Aorta (tissue), 5 donors: ENCODE results near the gene HOXC10. TPM values are rescaled to one million over a fixed set of nuclear protein-coding genes. Genes with fewer than 3 reads are reported as not detected.

Experiments used
- ATAC-seq: fragments of 200-7000 bp; cut with Tn5 transposase; one replicate; pipeline ENCODE4 v1.9.1; 2022; ENCODE audit warnings: moderate library complexity; ENCODE audit not compliant: low FRiP score
- DNase-seq, 2 donors: peaks; one replicate each; pipeline ENCODE4 v3.0.0-alpha.2; 2020
- H3K27ac ChIP-seq, 2 donors: one replicate each; pipeline ENCODE4 v1.5.1; 2013; ENCODE audit warnings: low read length in 2 of 2, mild to moderate bottlenecking in 2 of 2, moderate library complexity in 2 of 2, control low read depth in 1 of 2, inconsistent platforms in 1 of 2, low read depth in 1 of 2
- H3K27me3 ChIP-seq, 2 donors: one replicate each; pipeline ENCODE4 v1.6.1; 2013; ENCODE audit warnings: control low read depth in 1 of 2, low read length in 1 of 2, mild to moderate bottlenecking in 1 of 2, moderate library complexity in 1 of 2; ENCODE audit not compliant: insufficient read depth in 2 of 2, control insufficient read depth in 1 of 2
- H3K36me3 ChIP-seq, 2 donors: one replicate each; pipeline ENCODE4 v1.6.1; 2013; ENCODE audit warnings: control low read depth in 1 of 2, low read length in 1 of 2, mild to moderate bottlenecking in 1 of 2; ENCODE audit not compliant: insufficient read depth in 2 of 2, control insufficient read depth in 1 of 2
- H3K4me1 ChIP-seq, 2 donors: one replicate each; pipeline ENCODE4 v1.6.1; 2013; ENCODE audit warnings: low read length in 2 of 2, control low read depth in 1 of 2, mild to moderate bottlenecking in 1 of 2, moderate library complexity in 1 of 2; ENCODE audit not compliant: insufficient read depth in 2 of 2, control insufficient read depth in 1 of 2
- H3K4me3 ChIP-seq, 2 donors: one replicate each; pipeline ENCODE4 v1.5.1; 2013; ENCODE audit warnings: low read length in 2 of 2, control low read depth in 1 of 2, mild to moderate bottlenecking in 1 of 2
- H3K9me3 ChIP-seq: one replicate; pipeline ENCODE4 v1.6.1; 2013; ENCODE audit warnings: mild to moderate bottlenecking, low read length; ENCODE audit not compliant: control insufficient read depth
- WGBS, 2 donors: extraction: QIAGEN DNeasy Blood & Tissue Kit; methylation state at CpG; one replicate each; pipeline ENCODE4 v1.1.7; 2013; 5-methylcytosine and 5-hydroxymethylcytosine counted together
- intact Hi-C, 2 donors: fragments of 100-400 bp; cut with DNase I; formaldehyde crosslinking; loops; one replicate each; pipeline versions ENCODE4 v1.14.2 to v1.15.0; 2022
- polyA plus RNA-seq, 2 donors: library from polyadenylated mRNA; stranded (reverse); fragments of 200-250 nt; gene quantifications; one replicate each; pipeline ENCODE4 v1.2.3, GENCODE V29; 2013
- total RNA-seq, 2 donors: library from RNA; stranded (reverse); fragmentation: NEBNext Ultra II Directional; extraction: Animal tissue kit (Norgen Biotek cat#: 25700); gene quantifications; one replicate each; pipeline ENCODE4 v1.2.1, GENCODE V29; 2021
- donor health status: healthy with polysubstance abuse.
- donor health status: Bipolar disorder and iron deficiency.
- donor health status: DM: no; HTN: no; CAD: no.
- donor health status: DM: no; HTN: no; CAD: no.
- donor health status: DM: yes; HTN: yes; CAD: no.

The HOXC10 gene
- total and polyA plus RNA-seq, 4 donors = 1.6 to 32.0 (median 3.6) TPM; not detected in 1

DNA sequence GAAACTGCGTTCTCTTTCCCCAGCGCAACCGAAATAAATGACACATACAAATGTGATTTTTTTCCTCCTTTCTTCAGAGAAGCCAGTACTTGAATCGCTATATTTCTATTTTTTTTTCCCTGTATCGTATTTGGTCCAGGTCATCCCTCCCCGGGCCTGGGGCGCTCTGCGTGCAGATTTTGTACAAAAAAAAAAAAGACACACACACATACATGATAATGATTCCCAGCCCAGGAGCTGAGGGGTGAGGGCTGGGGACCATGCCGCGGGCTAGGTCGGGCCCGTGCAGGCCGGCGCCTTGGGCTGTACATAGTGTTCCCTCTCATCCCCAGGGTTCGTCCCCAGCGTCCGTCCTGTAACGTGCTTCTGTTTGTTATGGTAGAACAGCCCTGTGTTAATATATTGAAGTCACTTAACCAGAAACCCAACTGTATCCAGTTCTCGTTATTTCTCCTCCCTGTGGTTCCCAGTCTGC, 18.0 kb downstream of the HOXC10 start:
- Histone ChIP-seq H3K9me3 (no peaks in the 10 kb centered on the region), H3K4me3 (no peak overlapping the region), H3K4me1 (no peaks in the 10 kb centered on the region), H3K27ac (no peak overlapping the region), H3K27me3 (no peaks in the 10 kb centered on the region), H3K36me3 (no peaks in the 10 kb centered on the region)
- ATAC-seq = no peak
- WGBS, 2 donors = 70 to 81% methylated on average over 19 of the region's 19 CpGs
- intact Hi-C loops = no loop called here
- peak in 1 of 2 donors; percentile 34 for DNase-seq

DNA sequence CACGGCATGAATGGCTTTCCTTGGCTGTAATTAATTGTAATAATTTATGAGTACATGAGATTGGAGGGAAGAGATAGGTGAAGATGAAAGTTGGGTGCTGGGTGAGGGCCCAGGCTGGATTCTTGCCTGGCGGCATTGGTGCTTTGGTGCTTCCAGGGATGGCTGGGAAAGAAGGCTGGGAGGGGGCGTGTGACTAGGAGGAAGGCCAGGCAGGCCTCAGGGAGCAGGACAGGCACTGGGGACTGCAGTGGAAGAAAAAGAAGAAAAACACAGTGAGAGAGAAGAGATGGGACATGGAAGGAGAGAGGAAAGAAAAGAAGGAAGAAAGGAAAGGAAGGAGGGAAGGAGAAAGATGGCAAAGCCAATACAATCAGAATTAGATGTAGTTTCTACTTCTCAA, 18.7 kb downstream of the HOXC10 start:
- WGBS, 2 donors = 74 to 86% methylated on average over 3 of the region's 3 CpGs
- intact Hi-C loops = no loop called here
- DNase-seq = peak in 1 of 2 donors; percentile 32
- Histone ChIP-seq H3K4me1 (no peaks in the 10 kb centered on the region), H3K27ac (no peak overlapping the region), H3K9me3 (no peaks in the 10 kb centered on the region), H3K27me3 (no peaks in the 10 kb centered on the region), H3K36me3 (no peaks in the 10 kb centered on the region), H3K4me3 (no peak overlapping the region)
- ATAC-seq = no peak

DNA sequence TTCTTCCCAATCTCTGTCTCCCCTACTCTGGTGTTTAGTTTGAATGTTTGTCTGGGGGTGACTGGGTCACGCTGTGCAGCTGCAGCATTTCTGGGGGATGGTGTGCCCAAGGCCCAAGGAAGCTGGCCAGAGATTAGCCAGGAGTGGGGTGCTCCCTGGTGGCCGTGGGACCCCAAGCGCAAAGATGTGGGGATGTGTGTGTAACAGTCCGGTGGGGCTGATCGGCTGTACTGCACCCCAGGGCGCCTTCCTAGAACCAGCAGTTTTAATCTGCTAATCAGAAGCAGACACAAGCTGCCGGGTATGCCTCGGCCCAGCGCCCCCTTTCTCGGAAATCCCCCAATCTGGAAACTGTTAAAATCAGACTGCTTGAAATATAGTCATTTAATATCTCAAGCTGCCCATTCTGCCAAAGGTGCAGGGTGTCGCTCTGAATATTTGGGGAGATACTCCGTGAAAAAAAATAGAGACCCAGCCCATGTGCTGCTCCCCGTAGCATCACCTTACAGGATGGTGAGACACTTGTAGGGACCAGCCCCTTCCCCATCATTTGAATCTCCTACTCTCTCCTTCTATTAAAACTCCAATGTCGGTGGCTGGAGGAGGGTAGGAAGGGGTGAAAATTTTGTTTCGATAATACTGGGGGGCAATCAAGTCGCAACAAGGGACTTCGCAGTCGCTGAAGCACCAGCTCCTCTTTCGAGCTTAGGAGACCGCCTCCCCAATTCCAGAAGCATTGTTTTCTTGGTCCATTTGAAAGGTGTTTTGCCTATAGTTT, 19.3 kb downstream of the HOXC10 start:
- Histone ChIP-seq H3K27me3 (no peaks in the 10 kb centered on the region), H3K27ac (no peak overlapping the region), H3K4me1 (no peaks in the 10 kb centered on the region), H3K9me3 (no peaks in the 10 kb centered on the region), H3K4me3 (no peak overlapping the region), H3K36me3 (no peaks in the 10 kb centered on the region)
- 65 to 78% methylated on average over 20 of the region's 20 CpGs for WGBS, 2 donors
- intact Hi-C loops = no loop called here
- DNase-seq = peak in 1 of 2 donors; percentile 31
- ATAC-seq = no peak

DNA sequence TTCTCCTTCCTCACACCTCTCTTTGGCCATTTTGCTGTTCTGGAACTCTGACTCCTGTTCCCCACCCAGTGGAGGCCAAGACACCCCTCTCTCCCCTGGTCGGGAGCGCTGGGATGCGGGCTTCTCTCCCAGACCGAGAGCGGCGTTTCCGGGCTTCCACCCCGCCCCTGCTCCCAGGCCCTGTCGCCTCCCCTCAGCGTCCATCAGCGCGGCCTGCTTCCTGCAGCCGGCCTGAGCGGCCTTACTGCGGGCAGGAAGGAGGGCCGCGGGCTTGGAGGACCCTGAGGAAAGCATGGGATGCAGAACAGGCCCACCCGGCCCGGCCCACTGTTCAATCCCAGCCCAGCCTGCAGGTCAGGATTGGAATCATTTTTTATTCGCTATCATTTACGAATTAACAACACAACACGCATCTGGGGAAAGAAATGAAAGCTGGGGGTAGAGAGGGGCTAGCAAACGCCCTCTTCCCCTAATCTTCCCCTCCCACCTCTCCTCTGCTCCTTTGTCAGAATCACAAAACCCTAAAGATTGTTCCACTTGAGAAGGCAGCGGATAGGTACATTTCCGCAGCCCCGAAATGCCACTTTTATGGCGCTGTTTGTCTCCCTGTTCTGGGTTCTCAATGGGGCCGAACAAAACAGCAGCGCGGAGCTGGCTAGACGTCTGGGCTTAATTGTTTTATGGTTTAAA, 20.0 kb downstream of the HOXC10 start:
- 52 to 64% methylated on average over 28 to 31 of the region's 31 CpGs for WGBS, 2 donors
- Histone ChIP-seq H3K36me3 (no peaks in the 10 kb centered on the region), H3K4me1 (no peaks in the 10 kb centered on the region), H3K4me3 (no peak overlapping the region), H3K9me3 (no peaks in the 10 kb centered on the region), H3K27me3 (no peaks in the 10 kb centered on the region), H3K27ac (no peak overlapping the region)
- intact Hi-C loops = loop anchor here in 1 of 2 donors (5.0 kb wide), 1 partner anchor 202 kb away; no protein-coding TSS in a partner anchor
- DNase-seq = peak; percentile 45 to 87
- peak; percentile 62 for ATAC-seq

GRCh38 chr12:54005531-54005852, 20.5 kb downstream of the HOXC10 start:
- intact Hi-C loops = loop anchor here in 1 of 2 donors (5.0 kb wide), 1 partner anchor 202 kb away; no protein-coding TSS in a partner anchor
- ATAC-seq = no peak
- Histone ChIP-seq H3K36me3 (no peaks in the 10 kb centered on the region), H3K27me3 (no peaks in the 10 kb centered on the region), H3K4me1 (no peaks in the 10 kb centered on the region), H3K4me3 (no peak overlapping the region), H3K9me3 (no peaks in the 10 kb centered on the region), H3K27ac (no peak overlapping the region)
- WGBS, 2 donors = 14 to 16% methylated on average over 26 of the region's 26 CpGs
- peak; percentile 41 to 80 for DNase-seq

DNA sequence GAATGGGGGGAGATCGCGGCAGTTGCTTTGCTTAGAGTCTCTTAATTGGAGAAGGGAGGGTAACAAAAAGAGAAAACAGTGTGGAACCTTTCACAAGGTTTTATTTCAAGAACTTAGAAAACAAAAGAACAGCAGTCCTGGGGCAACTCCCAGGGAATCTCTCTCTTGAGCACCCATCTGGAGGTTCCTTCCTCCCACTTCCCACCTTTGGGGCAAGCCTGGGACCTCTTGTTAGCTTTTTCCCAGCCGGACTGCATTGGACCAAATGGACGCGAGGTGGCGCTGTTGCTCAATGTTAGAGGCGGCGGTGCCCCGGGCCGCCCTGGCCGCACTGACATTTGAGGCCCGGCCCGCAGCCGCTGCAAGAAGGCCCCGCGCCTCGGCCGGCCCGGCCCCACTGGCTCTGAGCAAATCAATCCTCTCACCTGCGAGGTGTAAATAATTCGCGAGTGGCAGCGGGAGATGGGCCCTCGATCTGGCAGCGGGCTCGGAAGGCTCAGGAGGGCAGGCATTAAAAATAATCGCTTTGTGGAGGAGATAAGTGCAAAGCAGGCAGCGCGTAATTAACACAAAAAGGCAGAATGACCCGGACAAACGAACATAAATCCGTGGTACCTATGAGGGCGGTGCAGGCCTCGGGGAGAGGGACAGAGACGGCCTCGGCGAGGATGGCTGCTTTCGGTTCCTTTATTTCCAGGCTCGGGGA, 21.1 kb downstream of the HOXC10 start:
- H3K27ac ChIP-seq = no peak overlapping the region
- peak; percentile 92 for ATAC-seq
- H3K36me3 ChIP-seq = no peaks in the 10 kb centered on the region
- no peaks in the 10 kb centered on the region for H3K4me1 ChIP-seq
- intact Hi-C loops = loop anchor here (1.0 to 5.0 kb wide), 2 partner anchors 195 to 201 kb away; no protein-coding TSS in a partner anchor
- no peak overlapping the region for H3K4me3 ChIP-seq
- H3K9me3 ChIP-seq = no peaks in the 10 kb centered on the region
- WGBS, 2 donors = 21 to 24% methylated on average over 39 of the region's 39 CpGs
- H3K27me3 ChIP-seq = no peaks in the 10 kb centered on the region
- peak; percentile 89 to 98 for DNase-seq

- H3K27me3 ChIP-seq = no peaks in the 10 kb centered on the region
- ATAC-seq (no peak), DNase-seq (peak in 1 of 2 donors; percentile 25)
- no peaks in the 10 kb centered on the region for H3K36me3 ChIP-seq
- H3K4me3 ChIP-seq = no peak overlapping the region
- intact Hi-C loops = loop anchor here (1.0 to 5.0 kb wide), 2 partner anchors 195 to 201 kb away; no protein-coding TSS in a partner anchor
- H3K4me1 ChIP-seq = no peaks in the 10 kb centered on the region
- 80 to 87% methylated on average over 22 of the region's 22 CpGs for WGBS, 2 donors
- H3K27ac ChIP-seq = no peak overlapping the region
- no peaks in the 10 kb centered on the region for H3K9me3 ChIP-seq
These were observed 21.7 kb downstream of the HOXC10 start for GRCh38 chr12:54006559-54007220.
